Osteocyte (in vitro differentiated cells): Measurements from ENCODE around the gene EXOC6B. TPM values are rescaled to one million over a fixed set of nuclear protein-coding genes. Genes with fewer than 3 reads are reported as not detected.

Experiments used
- DNase-seq: peaks from one replicate; pipeline ENCODE4 v3.0.0; 2021; ENCODE audit warnings: mixed read lengths; ENCODE audit not compliant: unreplicated experiment; ENCODE audit errors: extremely low spot score
- H3K27ac Mint-ChIP-seq: one replicate; pipeline ENCODE4 v1.8.0; 2021; ENCODE audit warnings: mild to moderate bottlenecking, mixed read lengths; ENCODE audit not compliant: unreplicated experiment
- H3K27me3 Mint-ChIP-seq: one replicate; pipeline ENCODE4 v1.8.0; 2021; ENCODE audit warnings: mixed read lengths; ENCODE audit not compliant: unreplicated experiment
- H3K36me3 Mint-ChIP-seq: one replicate; pipeline ENCODE4 v1.8.0; 2021; ENCODE audit warnings: mixed read lengths; ENCODE audit not compliant: unreplicated experiment
- H3K4me1 Mint-ChIP-seq: one replicate; pipeline ENCODE4 v1.8.0; 2021; ENCODE audit warnings: mixed read lengths; ENCODE audit not compliant: unreplicated experiment
- H3K4me3 Mint-ChIP-seq: one replicate; pipeline ENCODE4 v1.8.0; 2021; ENCODE audit warnings: mild to moderate bottlenecking, moderate library complexity, mixed read lengths; ENCODE audit not compliant: unreplicated experiment
- H3K9me3 Mint-ChIP-seq: one replicate; pipeline ENCODE4 v1.8.0; 2021; ENCODE audit warnings: mixed read lengths; ENCODE audit not compliant: unreplicated experiment
- total RNA-seq: library from RNA; stranded (reverse); gene quantifications from 2 replicates; pipeline ENCODE4 v1.2.1, GENCODE V29; 2021
- TF ChIP-seq, protein P1 (sequence below): fragments of 200-600 bp; sonication (generic); IDR thresholded peaks from 2 replicates; pipeline ENCODE4 v1.5.0; 2021; ENCODE audit warnings: antibody characterized with exemption, mild to moderate bottlenecking, moderate library complexity

The EXOC6B gene
- total RNA-seq, 1 donor from 2014 or later = 33.8 TPM

DNA sequence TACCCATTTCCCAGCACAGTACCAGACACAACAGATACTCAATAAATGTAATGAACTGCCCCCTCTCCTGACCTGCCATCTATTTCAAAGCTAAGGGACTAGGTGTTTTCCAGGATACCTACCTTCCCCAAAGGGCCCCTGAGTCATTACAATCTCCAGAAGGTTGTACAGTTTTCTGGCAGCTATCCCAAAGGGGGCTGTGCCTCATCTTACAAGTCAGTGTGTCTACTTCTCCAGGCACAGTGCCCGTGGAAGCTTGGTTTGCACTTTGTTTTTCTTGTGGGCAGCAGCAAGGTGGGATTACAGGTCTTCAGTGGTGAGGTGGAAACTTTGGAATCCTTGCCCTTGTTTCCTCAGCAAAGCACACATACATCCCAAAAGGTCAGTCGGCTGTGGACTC, 615.4 kb downstream of the EXOC6B start:
- H3K4me1 Mint-ChIP-seq = peaks cover 13% of the 10 kb centered on the region
- TF ChIP-seq, protein P1, sequence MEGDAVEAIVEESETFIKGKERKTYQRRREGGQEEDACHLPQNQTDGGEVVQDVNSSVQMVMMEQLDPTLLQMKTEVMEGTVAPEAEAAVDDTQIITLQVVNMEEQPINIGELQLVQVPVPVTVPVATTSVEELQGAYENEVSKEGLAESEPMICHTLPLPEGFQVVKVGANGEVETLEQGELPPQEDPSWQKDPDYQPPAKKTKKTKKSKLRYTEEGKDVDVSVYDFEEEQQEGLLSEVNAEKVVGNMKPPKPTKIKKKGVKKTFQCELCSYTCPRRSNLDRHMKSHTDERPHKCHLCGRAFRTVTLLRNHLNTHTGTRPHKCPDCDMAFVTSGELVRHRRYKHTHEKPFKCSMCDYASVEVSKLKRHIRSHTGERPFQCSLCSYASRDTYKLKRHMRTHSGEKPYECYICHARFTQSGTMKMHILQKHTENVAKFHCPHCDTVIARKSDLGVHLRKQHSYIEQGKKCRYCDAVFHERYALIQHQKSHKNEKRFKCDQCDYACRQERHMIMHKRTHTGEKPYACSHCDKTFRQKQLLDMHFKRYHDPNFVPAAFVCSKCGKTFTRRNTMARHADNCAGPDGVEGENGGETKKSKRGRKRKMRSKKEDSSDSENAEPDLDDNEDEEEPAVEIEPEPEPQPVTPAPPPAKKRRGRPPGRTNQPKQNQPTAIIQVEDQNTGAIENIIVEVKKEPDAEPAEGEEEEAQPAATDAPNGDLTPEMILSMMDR = no peak
- H3K36me3 Mint-ChIP-seq = peaks cover 2% of the 10 kb centered on the region
- no peak for DNase-seq
- H3K4me3 Mint-ChIP-seq = no peak overlapping the region
- H3K27me3 Mint-ChIP-seq = no peaks in the 10 kb centered on the region
- no peaks in the 10 kb centered on the region for H3K9me3 Mint-ChIP-seq
- H3K27ac Mint-ChIP-seq = no peak overlapping the region

DNA sequence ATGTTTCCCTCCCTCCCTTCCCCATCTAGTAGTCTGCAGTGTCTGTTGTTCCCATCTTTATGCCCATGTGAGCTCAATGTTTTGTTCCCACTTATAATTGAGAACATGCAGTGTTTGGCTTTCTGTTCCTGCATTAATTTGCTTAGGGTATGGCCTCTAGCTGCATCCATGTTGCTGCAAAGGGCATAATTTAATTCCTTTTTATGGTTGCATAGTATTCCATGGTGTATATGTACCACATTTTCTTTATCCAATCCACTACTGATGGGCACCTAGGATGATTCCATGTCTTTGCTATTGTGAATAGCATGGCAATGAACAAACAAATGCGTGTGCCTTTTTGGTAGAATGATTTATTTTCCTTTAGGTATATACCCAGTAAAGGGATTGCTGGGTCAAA, 617.6 kb downstream of the EXOC6B start:
- H3K27ac Mint-ChIP-seq = no peak overlapping the region
- H3K36me3 Mint-ChIP-seq = peaks cover 2% of the 10 kb centered on the region

DNA sequence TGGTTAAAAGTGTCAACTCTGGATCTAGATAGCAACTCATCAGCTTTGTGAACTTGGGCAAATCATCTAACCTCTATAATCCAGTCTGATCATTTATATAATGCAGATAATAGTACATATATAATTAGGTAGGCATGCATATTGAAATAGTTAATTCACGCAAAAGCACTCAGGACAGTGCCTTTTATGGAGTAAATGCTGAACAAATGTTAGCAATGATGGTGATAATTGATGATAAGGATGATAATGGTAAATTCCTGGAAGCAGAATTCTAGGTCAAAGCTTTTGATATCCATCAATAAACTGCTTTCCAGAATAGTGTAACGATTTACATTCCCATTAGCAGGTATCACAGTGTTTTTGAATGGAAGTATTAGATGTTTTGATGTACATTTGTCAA, 618.5 kb downstream of the EXOC6B start:
- H3K9me3 Mint-ChIP-seq = no peaks in the 10 kb centered on the region
- H3K4me3 Mint-ChIP-seq = no peak overlapping the region
- peaks cover 7% of the 10 kb centered on the region for H3K4me1 Mint-ChIP-seq
- TF ChIP-seq, protein P1 = no peak
- no peak for DNase-seq
- H3K27me3 Mint-ChIP-seq = no peaks in the 10 kb centered on the region
- no peak overlapping the region for H3K27ac Mint-ChIP-seq
- peaks cover 2% of the 10 kb centered on the region for H3K36me3 Mint-ChIP-seq

More for the DNA sequence above, 617.6 kb downstream of the EXOC6B start:
- TF ChIP-seq, protein P1 = no peak
- Mint-ChIP-seq H3K27me3 (no peaks in the 10 kb centered on the region), H3K4me3 (no peak overlapping the region), H3K9me3 (no peaks in the 10 kb centered on the region), H3K4me1 (peaks cover 7% of the 10 kb centered on the region)
- no peak for DNase-seq

DNA sequence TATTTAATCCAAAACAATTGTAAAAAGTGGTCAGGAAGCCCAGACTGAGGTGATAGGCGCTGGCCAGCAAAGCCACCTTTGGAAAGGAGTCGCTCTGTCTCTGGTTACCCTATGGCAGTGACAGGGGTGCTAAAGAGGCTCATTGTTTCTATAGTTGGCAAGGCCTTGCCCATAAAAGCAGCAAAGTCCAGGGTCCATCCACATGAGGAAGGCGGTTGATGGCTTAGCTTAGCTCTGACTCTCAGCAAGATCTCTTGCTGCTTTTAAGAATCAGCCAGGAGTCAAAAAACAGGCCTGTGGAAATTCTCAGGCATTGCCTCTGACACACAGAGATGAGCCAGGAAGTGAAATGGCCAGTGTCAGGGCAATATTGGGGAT, 620.3 kb downstream of the EXOC6B start:
- Mint-ChIP-seq H3K4me1 (peaks cover 7% of the 10 kb centered on the region), H3K4me3 (no peak overlapping the region), H3K36me3 (peaks cover 2% of the 10 kb centered on the region), H3K9me3 (no peaks in the 10 kb centered on the region), H3K27me3 (no peaks in the 10 kb centered on the region), H3K27ac (no peak overlapping the region)
- no peak for DNase-seq
- TF ChIP-seq, protein P1 = no peak

DNA sequence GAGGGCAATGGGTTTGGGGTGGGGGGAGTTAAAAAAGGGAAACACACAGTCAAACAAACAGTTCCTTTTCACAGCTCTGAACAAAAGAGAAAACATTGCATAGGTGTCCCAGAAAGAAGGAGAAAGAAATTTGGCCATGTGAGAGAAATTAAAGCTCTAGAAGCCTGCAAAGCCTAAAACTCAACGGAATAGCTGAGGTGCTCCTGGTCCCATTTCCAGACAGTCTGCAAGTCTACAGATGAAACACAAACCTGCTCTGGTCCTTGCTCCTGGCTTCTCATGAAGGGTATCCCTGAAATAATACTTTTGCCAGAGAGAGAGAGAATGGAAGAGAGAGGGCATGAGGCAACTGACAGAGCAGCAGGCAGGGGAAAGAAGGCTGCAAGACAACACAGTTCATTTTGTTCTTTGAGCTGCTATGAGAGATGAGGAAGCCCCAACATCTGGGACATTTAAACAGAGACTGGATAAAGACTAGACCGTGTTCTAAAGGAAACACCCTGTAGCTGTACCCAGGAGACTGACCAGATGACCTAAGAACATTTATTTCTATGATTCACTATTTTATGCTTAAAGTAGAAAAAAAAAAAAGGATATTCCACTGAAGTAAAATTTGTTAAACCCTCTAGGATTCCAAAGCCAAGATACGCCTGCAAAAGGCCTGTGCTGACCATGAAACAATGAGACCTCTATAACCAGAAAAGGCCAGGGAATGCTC, 620.9 kb downstream of the EXOC6B start:
- Mint-ChIP-seq H3K4me1 (peaks cover 7% of the 10 kb centered on the region), H3K36me3 (peaks cover 2% of the 10 kb centered on the region), H3K4me3 (no peak overlapping the region), H3K27me3 (no peaks in the 10 kb centered on the region), H3K9me3 (no peaks in the 10 kb centered on the region), H3K27ac (no peak overlapping the region)
- TF ChIP-seq, protein P1 = no peak
- no peak for DNase-seq
